ENCODE data around the gene CACNA1D.

Gene CACNA1D

GRCh38 chr3:53709860-53710674 is 215.7 kb downstream of the CACNA1D start:
- no peak overlapping the region for H2BK120ac ChIP-seq (ENCODE audit: low read depth, low read length)
- no peaks in the 10 kb centered on the region for H3K27me3 ChIP-seq (ENCODE audit: insufficient read depth, low read length, poor library complexity)
- H3K56ac ChIP-seq (ENCODE audit: low read length), result no peak overlapping the region
- no peak overlapping the region for H3K4me2 ChIP-seq (ENCODE audit: low read length)
- peak; percentile 85 for DNase-seq
- H3K23ac ChIP-seq (ENCODE audit: low read length), result no peak overlapping the region
- no peak overlapping the region for H3K4me3 ChIP-seq (ENCODE audit: low read length)
- no peaks in the 10 kb centered on the region for H3K79me2 ChIP-seq (ENCODE audit: control insufficient read depth, insufficient read depth, low read length)
- H3K27ac ChIP-seq (ENCODE audit: low read depth, low read length), result no peak overlapping the region
- no CpG with 5 or more reads among the region's 11 CpGs for WGBS (ENCODE audit: extremely low coverage, insufficient coverage, low lambda C conversion rate)
- no peak overlapping the region for H2BK5ac ChIP-seq (ENCODE audit: low read length)
- H2BK15ac ChIP-seq (replicated peaks; ENCODE audit: low read depth), result no peak overlapping the region
- no peaks in the 10 kb centered on the region for H3K79me1 ChIP-seq (ENCODE audit: low read length)
- no peaks in the 10 kb centered on the region for H3K36me3 ChIP-seq (ENCODE audit: control insufficient read depth, insufficient read depth, low read length)
- no peak overlapping the region for H4K5ac ChIP-seq (ENCODE audit: low read length)
- H2AK5ac ChIP-seq (ENCODE audit: low read length), result no peak overlapping the region
- H3K4me1 ChIP-seq (ENCODE audit: control insufficient read depth, low read depth, low read length), result no peaks in the 10 kb centered on the region
- H3K4ac ChIP-seq (ENCODE audit: low read depth, low read length), result no peak overlapping the region
- no peak overlapping the region for H3K18ac ChIP-seq (ENCODE audit: low read length)
- no peak overlapping the region for H4K8ac ChIP-seq (ENCODE audit: low read depth, low read length)
- no peak overlapping the region for H3K9ac ChIP-seq (ENCODE audit: low read length)

GRCh38 chr3:53711387-53711786 is 217.0 kb downstream of the CACNA1D start:
- Histone ChIP-seq H3K9ac (ENCODE audit: low read length) (no peak overlapping the region), H3K79me1 (ENCODE audit: low read length) (no peaks in the 10 kb centered on the region), H3K4me3 (ENCODE audit: low read length) (no peak overlapping the region), H3K27ac (ENCODE audit: low read depth, low read length) (no peak overlapping the region), H2BK15ac (replicated peaks; ENCODE audit: low read depth) (no peak overlapping the region), H3K36me3 (ENCODE audit: control insufficient read depth, insufficient read depth, low read length) (no peaks in the 10 kb centered on the region), H4K8ac (ENCODE audit: low read depth, low read length) (no peak overlapping the region), H4K5ac (ENCODE audit: low read length) (no peak overlapping the region), H3K18ac (ENCODE audit: low read length) (no peak overlapping the region), H2BK120ac (ENCODE audit: low read depth, low read length) (no peak overlapping the region), H2BK5ac (ENCODE audit: low read length) (no peak overlapping the region), H3K4me2 (ENCODE audit: low read length) (no peak overlapping the region), H3K4ac (ENCODE audit: low read depth, low read length) (no peak overlapping the region), H3K56ac (ENCODE audit: low read length) (no peak overlapping the region), H3K27me3 (ENCODE audit: insufficient read depth, low read length, poor library complexity) (no peaks in the 10 kb centered on the region), H3K4me1 (ENCODE audit: control insufficient read depth, low read depth, low read length) (no peaks in the 10 kb centered on the region), H3K23ac (ENCODE audit: low read length) (no peak overlapping the region), H2AK5ac (ENCODE audit: low read length) (no peak overlapping the region), H3K79me2 (ENCODE audit: control insufficient read depth, insufficient read depth, low read length) (no peaks in the 10 kb centered on the region)
- WGBS (ENCODE audit: extremely low coverage, insufficient coverage, low lambda C conversion rate), result no CpG with 5 or more reads among the region's 6 CpGs
- DNase-seq, result no peak

GRCh38 chr3:53712817-53713388 is 218.5 kb downstream of the CACNA1D start:
- no peak overlapping the region for H3K18ac ChIP-seq (ENCODE audit: low read length)
- no peak overlapping the region for H3K4ac ChIP-seq (ENCODE audit: low read depth, low read length)
- no peak for DNase-seq
- no peak overlapping the region for H2BK15ac ChIP-seq (replicated peaks; ENCODE audit: low read depth)
- H2AK5ac ChIP-seq (ENCODE audit: low read length), result no peak overlapping the region
- H3K27me3 ChIP-seq (ENCODE audit: insufficient read depth, low read length, poor library complexity), result no peaks in the 10 kb centered on the region
- no peak overlapping the region for H3K56ac ChIP-seq (ENCODE audit: low read length)
- no peak overlapping the region for H3K4me3 ChIP-seq (ENCODE audit: low read length)
- no peak overlapping the region for H3K27ac ChIP-seq (ENCODE audit: low read depth, low read length)
- H3K9ac ChIP-seq (ENCODE audit: low read length), result no peak overlapping the region
- no peak overlapping the region for H2BK120ac ChIP-seq (ENCODE audit: low read depth, low read length)
- no peaks in the 10 kb centered on the region for H3K4me1 ChIP-seq (ENCODE audit: control insufficient read depth, low read depth, low read length)
- no peak overlapping the region for H4K8ac ChIP-seq (ENCODE audit: low read depth, low read length)
- H3K4me2 ChIP-seq (ENCODE audit: low read length), result no peak overlapping the region
- no peaks in the 10 kb centered on the region for H3K79me1 ChIP-seq (ENCODE audit: low read length)
- H3K79me2 ChIP-seq (ENCODE audit: control insufficient read depth, insufficient read depth, low read length), result no peaks in the 10 kb centered on the region
- no peak overlapping the region for H3K23ac ChIP-seq (ENCODE audit: low read length)
- no peak overlapping the region for H2BK5ac ChIP-seq (ENCODE audit: low read length)
- no CpG with 5 or more reads among the region's 4 CpGs for WGBS (ENCODE audit: extremely low coverage, insufficient coverage, low lambda C conversion rate)
- H3K36me3 ChIP-seq (ENCODE audit: control insufficient read depth, insufficient read depth, low read length), result no peaks in the 10 kb centered on the region
- no peak overlapping the region for H4K5ac ChIP-seq (ENCODE audit: low read length)

GRCh38 chr3:53713626-53714025 is 219.2 kb downstream of the CACNA1D start:
- Histone ChIP-seq H4K5ac (ENCODE audit: low read length) (no peak overlapping the region), H2BK15ac (replicated peaks; ENCODE audit: low read depth) (no peak overlapping the region), H3K36me3 (ENCODE audit: control insufficient read depth, insufficient read depth, low read length) (no peaks in the 10 kb centered on the region), H3K23ac (ENCODE audit: low read length) (no peak overlapping the region), H3K27ac (ENCODE audit: low read depth, low read length) (no peak overlapping the region), H2BK120ac (ENCODE audit: low read depth, low read length) (no peak overlapping the region), H3K56ac (ENCODE audit: low read length) (no peak overlapping the region), H3K79me2 (ENCODE audit: control insufficient read depth, insufficient read depth, low read length) (no peaks in the 10 kb centered on the region), H3K79me1 (ENCODE audit: low read length) (no peaks in the 10 kb centered on the region), H4K8ac (ENCODE audit: low read depth, low read length) (no peak overlapping the region), H3K4ac (ENCODE audit: low read depth, low read length) (no peak overlapping the region), H3K27me3 (ENCODE audit: insufficient read depth, low read length, poor library complexity) (no peaks in the 10 kb centered on the region), H3K9ac (ENCODE audit: low read length) (no peak overlapping the region), H3K4me1 (ENCODE audit: control insufficient read depth, low read depth, low read length) (no peaks in the 10 kb centered on the region), H3K18ac (ENCODE audit: low read length) (no peak overlapping the region), H3K4me3 (ENCODE audit: low read length) (no peak overlapping the region), H2BK5ac (ENCODE audit: low read length) (no peak overlapping the region), H2AK5ac (ENCODE audit: low read length) (no peak overlapping the region), H3K4me2 (ENCODE audit: low read length) (no peak overlapping the region)
- no CpG with 5 or more reads among the region's 2 CpGs for WGBS (ENCODE audit: extremely low coverage, insufficient coverage, low lambda C conversion rate)
- no peak for DNase-seq

GRCh38 chr3:53715815-53716483 is 221.5 kb downstream of the CACNA1D start:
- Histone ChIP-seq H3K4me3 (ENCODE audit: low read length) (no peak overlapping the region), H3K4ac (ENCODE audit: low read depth, low read length) (no peak overlapping the region), H3K27ac (ENCODE audit: low read depth, low read length) (no peak overlapping the region), H4K8ac (ENCODE audit: low read depth, low read length) (no peak overlapping the region), H4K5ac (ENCODE audit: low read length) (no peak overlapping the region), H2BK120ac (ENCODE audit: low read depth, low read length) (no peak overlapping the region), H3K9ac (ENCODE audit: low read length) (no peak overlapping the region), H3K27me3 (ENCODE audit: insufficient read depth, low read length, poor library complexity) (no peaks in the 10 kb centered on the region), H3K36me3 (ENCODE audit: control insufficient read depth, insufficient read depth, low read length) (no peaks in the 10 kb centered on the region), H3K79me2 (ENCODE audit: control insufficient read depth, insufficient read depth, low read length) (no peaks in the 10 kb centered on the region), H3K4me2 (ENCODE audit: low read length) (no peak overlapping the region), H3K18ac (ENCODE audit: low read length) (no peak overlapping the region), H3K79me1 (ENCODE audit: low read length) (no peaks in the 10 kb centered on the region), H2BK5ac (ENCODE audit: low read length) (no peak overlapping the region), H3K56ac (ENCODE audit: low read length) (no peak overlapping the region), H3K4me1 (ENCODE audit: control insufficient read depth, low read depth, low read length) (no peaks in the 10 kb centered on the region), H2BK15ac (replicated peaks; ENCODE audit: low read depth) (no peak overlapping the region), H3K23ac (ENCODE audit: low read length) (no peak overlapping the region), H2AK5ac (ENCODE audit: low read length) (no peak overlapping the region)
- WGBS (ENCODE audit: extremely low coverage, insufficient coverage, low lambda C conversion rate), result no CpG with 5 or more reads among the region's 5 CpGs
- peak; percentile 26 for DNase-seq

Measured in mesendoderm (in vitro differentiated cells).